ENCODE measurements around the gene FXYD5. TPM values are rescaled to one million over a fixed set of nuclear protein-coding genes. Genes with fewer than 3 reads are reported as not detected.
"Not testable (repeated sequence)": the region's sequence is repeated elsewhere in the genome, so short reads cannot be mapped to it uniquely, and the experiment has no call there.

FXYD5 gene
- total and polyA plus RNA-seq, 9 of the 15 experiments (the other 6 are each of a cell fraction or from before 2014, with no cell fraction given): 104 to 537 (median 174) TPM

GRCh38 chr19:35195830-35196229 lies 41.3 kb downstream of the FXYD5 start:
- no peaks in the 10 kb centered on the region for H3K9me1 ChIP-seq (ENCODE audit: control insufficient read depth, insufficient read depth, low read length)
- in situ Hi-C loops (cut with MboI) (no loop called here), intact Hi-C loops (cut with micrococcal nuclease) (no loop called here)
- no peaks in the 10 kb centered on the region for H3K27me3 ChIP-seq (ENCODE audit: control insufficient read depth in 2 of 2, insufficient read depth in 2 of 2, low read length in 2 of 2)
- no peaks in the 10 kb centered on the region for H3K9me3 ChIP-seq (replicated peaks; ENCODE audit: control insufficient read depth, insufficient read depth, low read depth, low read length)
- H3K4me3 ChIP-seq: no peak overlapping the region
- WGBS (ENCODE audit: insufficient coverage, low coverage, missing lambda C conversion rate): 30% methylated on average over 2 of the region's 2 CpGs
- DNase-seq (ENCODE audit: extremely low read depth in 1 of 4, low spot score in 3 of 4) (no peak), FAIRE-seq (no peak), ATAC-seq (no peak)
- H4K20me1 ChIP-seq (replicated peaks; ENCODE audit: control insufficient read depth, insufficient read depth, low read length): no peaks in the 10 kb centered on the region
- peak overlapping the region; percentile 66; the same call in 1 of the 2 replicates for H2AFZ ChIP-seq (ENCODE audit: low read depth, low read length)
- no peaks in the 10 kb centered on the region for H3K36me3 ChIP-seq (ENCODE audit: control insufficient read depth, insufficient read depth, low read length)
- ChIA-PET CTCF (ENCODE audit: low intra/inter-chr PET ratio) (no interaction called here), POLR2A (interaction anchor here (0.6 to 0.7 kb wide), 2 partner anchors 22 to 238 kb away, joined by 4 read pairs; no protein-coding TSS in a partner anchor)
- BruUV-seq (replicated peaks): no TSS peak
- TF ChIP-seq ZNF511 (CRISPR knock-in tag; IDR thresholded peaks at IDR 0.05) (no peak), HNRNPH1 (optimal IDR thresholded peaks at IDR 0.05; ENCODE audit: low read depth, low read length) (no peak), PCBP1 (IDR thresholded peaks at IDR 0.05; ENCODE audit: low read depth, low read length, poor library complexity, severe bottlenecking) (no peak), ZNF224 (CRISPR knock-in tag; IDR thresholded peaks at IDR 0.05) (no peak)
- no peak overlapping the region for H3K9ac ChIP-seq (ENCODE audit: insufficient read depth in 1 of 2, low read depth in 2 of 2, low read length in 2 of 2)
- H3K79me2 ChIP-seq (ENCODE audit: control insufficient read depth, insufficient read depth, low read length): no peaks in the 10 kb centered on the region
- no peak overlapping the region for H3K27ac ChIP-seq (ENCODE audit: extremely low read depth, low read depth, low read length)
- no peak overlapping the region for H3K4me2 ChIP-seq (ENCODE audit: insufficient read depth, low read length)
- peaks cover 0 to 5% of the 10 kb centered on the region in 2 experiments; a peak in 1 of 5 replicates for H3K4me1 ChIP-seq (replicated peaks in 1 of 2; ENCODE audit: control insufficient read depth in 2 of 2, insufficient read depth in 2 of 2, low read length in 2 of 2)

GRCh38 chr19:35196861-35197260 lies 42.3 kb downstream of the FXYD5 start:
- BruUV-seq (replicated peaks); DNase-seq (ENCODE audit: extremely low read depth in 1 of 4, low spot score in 3 of 4); ATAC-seq; H3K27ac ChIP-seq (ENCODE audit: extremely low read depth, low read depth, low read length); H3K4me2 ChIP-seq (ENCODE audit: insufficient read depth, low read length); H3K27me3 ChIP-seq (ENCODE audit: control insufficient read depth in 2 of 2, insufficient read depth in 2 of 2, low read length in 2 of 2); H3K36me3 ChIP-seq (ENCODE audit: control insufficient read depth, insufficient read depth, low read length); H3K9me1 ChIP-seq (ENCODE audit: control insufficient read depth, insufficient read depth, low read length); H3K4me1 ChIP-seq (replicated peaks in 1 of 2; ENCODE audit: control insufficient read depth in 2 of 2, insufficient read depth in 2 of 2, low read length in 2 of 2); intact Hi-C loops (cut with micrococcal nuclease); FAIRE-seq; H4K20me1 ChIP-seq (replicated peaks; ENCODE audit: control insufficient read depth, insufficient read depth, low read length); H3K9me3 ChIP-seq (replicated peaks; ENCODE audit: control insufficient read depth, insufficient read depth, low read depth, low read length); H3K9ac ChIP-seq (ENCODE audit: insufficient read depth in 1 of 2, low read depth in 2 of 2, low read length in 2 of 2); POLR2A ChIA-PET; CTCF ChIA-PET (ENCODE audit: low intra/inter-chr PET ratio); in situ Hi-C loops (cut with MboI); H3K4me3 ChIP-seq; H3K79me2 ChIP-seq (ENCODE audit: control insufficient read depth, insufficient read depth, low read length): not testable (repeated sequence)
- peak; percentile 42; the same call in 1 of the 2 replicates for TF ChIP-seq BCOR (IDR thresholded peaks at IDR 0.05)
- TF ChIP-seq CEBPB (tag; IDR thresholded peaks at IDR 0.05): peak; percentile 11; the same call in 1 of the 2 replicates
- 54% methylated on average over 6 of the region's 6 CpGs for WGBS (ENCODE audit: insufficient coverage, low coverage, missing lambda C conversion rate)
- peak overlapping the region; percentile 66 for H2AFZ ChIP-seq (ENCODE audit: low read depth, low read length)
